K562 (cell line): ENCODE data around the gene CFAP90. TPM values are rescaled to one million over a fixed set of nuclear protein-coding genes. Genes with fewer than 3 reads are reported as not detected.

ENCODE experiments used
- BRD4 ChIP-seq: fragments of 200-600 bp; sonication (generic); IDR thresholded peaks from 2 replicates; pipeline ENCODE4 v1.6.1; 2017; ENCODE audit warnings: inconsistent platforms
- CBX3 ChIP-seq, 2 experiments: IDR thresholded peaks; 1 replicate in 1 of 2; 2 replicates in 1 of 2; pipeline ENCODE4 v1.6.1; 2012; ENCODE audit warnings: inconsistent platforms in 2 of 2, low read length in 2 of 2, borderline replicate concordance in 1 of 2, control low read depth in 1 of 2
- TOE1 ChIP-seq, 2 experiments: fragments of 450-650 bp in 1 of 2; sonication (generic) in 1 of 2; formaldehyde crosslinking in 1 of 2; IDR thresholded peaks; 2 replicates each; pipeline versions ENCODE4 v1.7.1 to v1.8.0; 2016 to 2022; ENCODE audit warnings: borderline replicate concordance in 2 of 2, mild to moderate bottlenecking in 2 of 2, antibody characterized with exemption in 1 of 2, inconsistent platforms in 1 of 2, low read depth in 1 of 2, missing genetic modification reagents in 1 of 2, moderate library complexity in 1 of 2
- polyA plus RNA-seq, 8 experiments: library from polyadenylated mRNA; depleted of rRNA in 4 of 8; stranded (reverse) in 5 of 8; unstranded in 3 of 8; fragments of >200 nt; fragmentation: Nextera tagmentation in 2 of 8; fragmentation: Illumina TruSeq in 1 of 8; extraction: Ambion mirVana in 2 of 8; extraction: Trizol in 1 of 8; gene quantifications; 2 replicates each; pipeline versions ENCODE4 v1.2.1 to v1.2.3, GENCODE V29; 2011 to 2014; ENCODE audit warnings: inconsistent platforms in 1 of 8, missing spikeins in 1 of 8
- total RNA-seq, 7 experiments: library from RNA; depleted of rRNA in 6 of 7; stranded (reverse); fragments of >200 nt in 6 of 7; fragmentation: Illumina TruSeq in 2 of 7; extraction: Trizol in 2 of 7; gene quantifications; 2 replicates each; pipeline versions ENCODE4 v1.2.1 to v1.2.3, GENCODE V29; 2011 to 2021; ENCODE audit warnings: low replicate concordance in 1 of 7
- TF ChIP-seq, protein P1 (sequence below): fragments of 250-450 bp; sonication (Bioruptor Pico); IDR thresholded peaks from 2 replicates; pipeline ENCODE4 v1.5.0; 2021
- TF ChIP-seq, protein P2 (sequence below), 2 experiments: fragments of 150-350 bp in 1 of 2; IDR thresholded peaks; 2 replicates each; pipeline ENCODE4 v1.6.1; 2012 to 2016; ENCODE audit warnings: low read depth in 2 of 2, low read length in 2 of 2, mild to moderate bottlenecking in 1 of 2, moderate library complexity in 1 of 2

The CFAP90 gene
- total and polyA plus RNA-seq, 9 of the 15 experiments (the other 6 are each of a cell fraction or from before 2014, with no cell fraction given) = not detected

GRCh38 chr5:7808998-7809397 lies 41.9 kb downstream of the CFAP90 start (continued):
- TF ChIP-seq, protein P1, sequence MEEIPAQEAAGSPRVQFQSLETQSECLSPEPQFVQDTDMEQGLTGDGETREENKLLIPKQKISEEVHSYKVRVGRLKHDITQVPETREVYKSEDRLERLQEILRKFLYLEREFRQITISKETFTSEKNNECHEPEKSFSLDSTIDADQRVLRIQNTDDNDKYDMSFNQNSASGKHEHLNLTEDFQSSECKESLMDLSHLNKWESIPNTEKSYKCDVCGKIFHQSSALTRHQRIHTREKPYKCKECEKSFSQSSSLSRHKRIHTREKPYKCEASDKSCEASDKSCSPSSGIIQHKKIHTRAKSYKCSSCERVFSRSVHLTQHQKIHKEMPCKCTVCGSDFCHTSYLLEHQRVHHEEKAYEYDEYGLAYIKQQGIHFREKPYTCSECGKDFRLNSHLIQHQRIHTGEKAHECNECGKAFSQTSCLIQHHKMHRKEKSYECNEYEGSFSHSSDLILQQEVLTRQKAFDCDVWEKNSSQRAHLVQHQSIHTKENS = no peak
- TF ChIP-seq BRD4 = no peak
- TF ChIP-seq TOE1 (IDR thresholded peaks at IDR 0.05; ENCODE audit: borderline replicate concordance) = no peak
- no peak for TF ChIP-seq TOE1 (CRISPR knock-in tag; IDR thresholded peaks at IDR 0.05; ENCODE audit: borderline replicate concordance, low read depth)
- TF ChIP-seq, protein P2, sequence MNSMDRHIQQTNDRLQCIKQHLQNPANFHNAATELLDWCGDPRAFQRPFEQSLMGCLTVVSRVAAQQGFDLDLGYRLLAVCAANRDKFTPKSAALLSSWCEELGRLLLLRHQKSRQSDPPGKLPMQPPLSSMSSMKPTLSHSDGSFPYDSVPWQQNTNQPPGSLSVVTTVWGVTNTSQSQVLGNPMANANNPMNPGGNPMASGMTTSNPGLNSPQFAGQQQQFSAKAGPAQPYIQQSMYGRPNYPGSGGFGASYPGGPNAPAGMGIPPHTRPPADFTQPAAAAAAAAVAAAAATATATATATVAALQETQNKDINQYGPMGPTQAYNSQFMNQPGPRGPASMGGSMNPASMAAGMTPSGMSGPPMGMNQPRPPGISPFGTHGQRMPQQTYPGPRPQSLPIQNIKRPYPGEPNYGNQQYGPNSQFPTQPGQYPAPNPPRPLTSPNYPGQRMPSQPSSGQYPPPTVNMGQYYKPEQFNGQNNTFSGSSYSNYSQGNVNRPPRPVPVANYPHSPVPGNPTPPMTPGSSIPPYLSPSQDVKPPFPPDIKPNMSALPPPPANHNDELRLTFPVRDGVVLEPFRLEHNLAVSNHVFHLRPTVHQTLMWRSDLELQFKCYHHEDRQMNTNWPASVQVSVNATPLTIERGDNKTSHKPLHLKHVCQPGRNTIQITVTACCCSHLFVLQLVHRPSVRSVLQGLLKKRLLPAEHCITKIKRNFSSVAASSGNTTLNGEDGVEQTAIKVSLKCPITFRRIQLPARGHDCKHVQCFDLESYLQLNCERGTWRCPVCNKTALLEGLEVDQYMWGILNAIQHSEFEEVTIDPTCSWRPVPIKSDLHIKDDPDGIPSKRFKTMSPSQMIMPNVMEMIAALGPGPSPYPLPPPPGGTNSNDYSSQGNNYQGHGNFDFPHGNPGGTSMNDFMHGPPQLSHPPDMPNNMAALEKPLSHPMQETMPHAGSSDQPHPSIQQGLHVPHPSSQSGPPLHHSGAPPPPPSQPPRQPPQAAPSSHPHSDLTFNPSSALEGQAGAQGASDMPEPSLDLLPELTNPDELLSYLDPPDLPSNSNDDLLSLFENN (IDR thresholded peaks at IDR 0.05; ENCODE audit: low read depth in 2 of 2, low read length in 2 of 2) = no peak
- TF ChIP-seq CBX3 (IDR thresholded peaks at IDR 0.05; ENCODE audit: borderline replicate concordance in 1 of 2, low read length in 2 of 2) = no peak
